NCI-H345 treated with DMSO at 0.1 percent for 48 hours (cell line): Measurements from ENCODE around the gene HGF.
"Not testable (repeated sequence)": the region's sequence is repeated elsewhere in the genome, so short reads cannot be mapped to it uniquely, and the experiment has no call there.

Source experiments
- DNase-seq: peaks from one replicate; lab custom pipeline; 2025; ENCODE audit not compliant: unreplicated experiment; lab: John Stamatoyannopoulos, UW

The HGF gene

GRCh38 chr7:81725003-81725811 is 44.6 kb downstream of the HGF start:
- DNase-seq = no peak

GRCh38 chr7:81722250-81722649 is 47.6 kb downstream of the HGF start:
- not testable (repeated sequence) for DNase-seq

- DNase-seq = no peak
Observed at GRCh38 chr7:81721437-81721836, 48.4 kb downstream of the HGF start.

- no peak for DNase-seq
Observed at GRCh38 chr7:81719865-81720264, 50.0 kb downstream of the HGF start.

GRCh38 chr7:81715984-81716588 is 53.8 kb downstream of the HGF start:
- DNase-seq = no peak

- no peak for DNase-seq
Observed at GRCh38 chr7:81714306-81714705, 55.5 kb downstream of the HGF start.

GRCh38 chr7:81710751-81711150 is 59.1 kb downstream of the HGF start:
- DNase-seq = peak; percentile 27

- DNase-seq = no peak
Observed at GRCh38 chr7:81709836-81710235, 60.0 kb downstream of the HGF start.

GRCh38 chr7:81707966-81708365 is 61.9 kb downstream of the HGF start:
- no peak for DNase-seq

GRCh38 chr7:81707196-81707595 is 62.7 kb downstream of the HGF start:
- DNase-seq = no peak

GRCh38 chr7:81705206-81705605 is 64.6 kb downstream of the HGF start:
- DNase-seq = no peak

- no peak for DNase-seq
Observed at GRCh38 chr7:81704595-81704994, 65.3 kb downstream of the HGF start.

GRCh38 chr7:81698965-81699364 is 70.9 kb downstream of the HGF start:
- no peak for DNase-seq

- DNase-seq = no peak
Observed at GRCh38 chr7:81694711-81695110, 75.1 kb downstream of the HGF start.

- no peak for DNase-seq
Observed at GRCh38 chr7:81693894-81694293, 76.0 kb downstream of the HGF start.

- no peak for DNase-seq
Observed at GRCh38 chr7:81693080-81693479, 76.8 kb downstream of the HGF start.

- DNase-seq = no peak
Observed at GRCh38 chr7:81692146-81692905, 77.5 kb downstream of the HGF start.

GRCh38 chr7:81691199-81691821 is 78.5 kb downstream of the HGF start:
- DNase-seq = no peak

- no peak for DNase-seq
Observed at GRCh38 chr7:81690688-81691087, 79.2 kb downstream of the HGF start.

- DNase-seq = no peak
Observed at GRCh38 chr7:81690251-81690650, 79.6 kb downstream of the HGF start.

GRCh38 chr7:81688622-81689411 is 81.0 kb downstream of the HGF start:
- DNase-seq = no peak
